ENCODE results near the gene CDC42EP5. TPM values are rescaled to one million over a fixed set of nuclear protein-coding genes. Genes with fewer than 3 reads are reported as not detected.

CDC42EP5 gene
- total RNA-seq, 3 donors from 2014 or later (not counting 1 experiment from before 2014, with no cell fraction given): not detected

DNA sequence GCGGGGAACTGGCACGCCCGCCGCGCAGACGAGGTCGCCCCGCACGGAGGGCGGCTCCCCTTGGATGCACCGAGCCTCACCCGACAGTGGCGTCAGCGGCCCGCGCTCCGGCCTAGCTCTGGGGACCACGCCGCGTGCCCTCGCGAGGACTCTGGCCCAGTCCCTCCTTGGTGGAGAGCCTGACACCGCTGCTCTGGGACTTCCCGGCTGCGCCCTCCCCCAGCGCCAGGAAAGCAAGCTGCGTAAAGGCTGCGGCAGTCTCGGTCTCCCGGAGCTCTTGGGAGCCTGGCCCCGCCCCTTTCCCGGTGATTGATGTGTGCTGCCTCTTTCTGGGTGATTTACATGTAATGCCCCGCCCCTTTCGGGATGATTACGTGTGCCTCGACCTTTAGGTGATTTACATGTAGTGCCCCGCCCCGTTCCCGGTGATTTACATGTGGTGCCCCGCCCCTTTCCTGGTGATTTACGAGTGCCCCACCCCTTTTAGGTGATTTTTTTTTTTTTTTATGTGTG lies 9.5 kb downstream of the CDC42EP5 start, which contains the start of gene LENG9:
Gene LENG9 (minus strand): TSS at position 248 of the 513 bp plus-strand sequence. CDS start 252 bp downstream, outside the sequence.
- ATAC-seq: peak; percentile 69 to 83 (median 72)
- Histone ChIP-seq H3K27ac (ENCODE audit: low read length) (peak within 1 kb of the TSS; percentile 83), H3K9me3 (ENCODE audit: control insufficient read depth, insufficient read depth, low read length) (no peaks in the 10 kb centered on the region), H3K36me3 (ENCODE audit: control insufficient read depth, insufficient read depth, low read length) (peaks cover 32% of the 10 kb centered on the region), H3K4me1 (ENCODE audit: control insufficient read depth, insufficient read depth, low read length) (peaks cover 30% of the 10 kb centered on the region), H3K4me3 (ENCODE audit: low read length) (peak within 1 kb of the TSS; percentile 48), H3K27me3 (ENCODE audit: control insufficient read depth, insufficient read depth, low read length) (no peaks in the 10 kb centered on the region)
- H3K4me3 Mint-ChIP-seq: peak within 1 kb of the TSS; percentile 83
- TF ChIP-seq, protein P1, sequence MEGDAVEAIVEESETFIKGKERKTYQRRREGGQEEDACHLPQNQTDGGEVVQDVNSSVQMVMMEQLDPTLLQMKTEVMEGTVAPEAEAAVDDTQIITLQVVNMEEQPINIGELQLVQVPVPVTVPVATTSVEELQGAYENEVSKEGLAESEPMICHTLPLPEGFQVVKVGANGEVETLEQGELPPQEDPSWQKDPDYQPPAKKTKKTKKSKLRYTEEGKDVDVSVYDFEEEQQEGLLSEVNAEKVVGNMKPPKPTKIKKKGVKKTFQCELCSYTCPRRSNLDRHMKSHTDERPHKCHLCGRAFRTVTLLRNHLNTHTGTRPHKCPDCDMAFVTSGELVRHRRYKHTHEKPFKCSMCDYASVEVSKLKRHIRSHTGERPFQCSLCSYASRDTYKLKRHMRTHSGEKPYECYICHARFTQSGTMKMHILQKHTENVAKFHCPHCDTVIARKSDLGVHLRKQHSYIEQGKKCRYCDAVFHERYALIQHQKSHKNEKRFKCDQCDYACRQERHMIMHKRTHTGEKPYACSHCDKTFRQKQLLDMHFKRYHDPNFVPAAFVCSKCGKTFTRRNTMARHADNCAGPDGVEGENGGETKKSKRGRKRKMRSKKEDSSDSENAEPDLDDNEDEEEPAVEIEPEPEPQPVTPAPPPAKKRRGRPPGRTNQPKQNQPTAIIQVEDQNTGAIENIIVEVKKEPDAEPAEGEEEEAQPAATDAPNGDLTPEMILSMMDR (IDR thresholded peaks at IDR 0.05): no peak
- H3K27me3 Mint-ChIP-seq (ENCODE audit: low read depth in 2 of 2): peaks cover under 1 to 6% of the 10 kb centered on the region in 2 donors
- under 1% methylated on average over 41 of the region's 41 CpGs for WGBS (ENCODE audit: insufficient coverage)
- peak within 1 kb of the TSS; percentile 88 to 97 for H3K27ac Mint-ChIP-seq
- intact Hi-C loops (cut with micrococcal nuclease): loop anchor here (1.0 kb wide), 2 partner anchors 14 to 796 kb away; partner anchors contain the start of genes LENG8 and PPP6R1
- H3K36me3 Mint-ChIP-seq: no peaks in the 10 kb centered on the region
- H3K4me1 Mint-ChIP-seq: peaks cover 33 to 48% of the 10 kb centered on the region in 2 donors
- DNase-seq: peak; percentile 94 to 99
- H3K9me3 Mint-ChIP-seq: no peaks in the 10 kb centered on the region

DNA sequence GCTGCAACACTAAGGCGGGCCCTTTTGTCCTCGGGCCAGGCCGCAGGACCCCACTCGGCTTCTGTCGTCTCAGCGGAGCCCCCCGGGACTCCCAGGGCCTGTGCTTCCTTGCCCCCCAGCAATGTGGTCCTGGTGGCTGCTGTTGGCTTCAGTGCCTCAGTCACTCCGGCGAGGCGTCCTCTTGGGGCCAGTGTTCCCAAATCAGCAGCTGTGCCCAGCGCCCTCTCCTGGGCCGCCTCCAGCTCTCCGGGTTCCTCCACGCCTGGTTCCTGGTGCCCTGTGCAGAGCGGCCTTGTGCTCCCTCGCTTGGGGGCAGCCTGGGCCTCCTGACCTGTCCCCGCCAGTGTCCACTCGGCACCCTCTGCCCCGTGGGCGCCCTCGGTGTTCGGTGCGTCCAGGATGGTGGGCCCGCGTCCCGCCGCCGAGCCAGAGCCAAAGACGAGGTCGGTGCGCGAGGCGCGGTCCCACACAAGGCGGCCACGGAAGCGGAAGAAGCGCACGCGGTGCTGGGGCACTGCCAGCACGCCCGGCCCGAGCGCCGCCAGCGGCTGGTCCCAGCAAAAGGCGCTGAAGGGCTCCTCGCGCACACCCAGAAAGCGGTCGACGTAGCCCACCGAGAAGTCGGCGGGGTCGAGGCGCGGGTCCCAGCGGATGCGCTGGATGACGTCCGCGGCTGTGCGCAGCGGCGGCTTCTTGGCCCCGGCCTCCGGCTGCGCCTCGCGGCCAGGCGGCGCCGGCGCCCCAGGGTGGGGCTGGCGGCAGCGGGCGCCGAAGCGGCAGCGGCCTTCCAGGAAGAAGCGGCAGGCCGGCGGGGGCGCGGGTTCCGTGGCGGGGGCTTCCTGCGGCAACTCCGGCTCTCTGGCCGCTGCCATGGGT lies 10.2 kb downstream of the CDC42EP5 start:
- peak; percentile 21 to 58 (median 33) for ATAC-seq
- TF ChIP-seq, protein P1 (IDR thresholded peaks at IDR 0.05): no peak
- Mint-ChIP-seq H3K27me3 (ENCODE audit: low read depth in 2 of 2) (no peaks in the 10 kb centered on the region), H3K9me3 (no peaks in the 10 kb centered on the region), H3K4me1 (peaks cover 39 to 54% of the 10 kb centered on the region in 2 donors), H3K27ac (peak overlapping the region; percentile 88 to 97), H3K36me3 (no peaks in the 10 kb centered on the region), H3K4me3 (peak overlapping the region; percentile 75)
- Histone ChIP-seq H3K27me3 (ENCODE audit: control insufficient read depth, insufficient read depth, low read length) (no peaks in the 10 kb centered on the region), H3K4me3 (ENCODE audit: low read length) (peak overlapping the region; percentile 48), H3K9me3 (ENCODE audit: control insufficient read depth, insufficient read depth, low read length) (no peaks in the 10 kb centered on the region), H3K4me1 (ENCODE audit: control insufficient read depth, insufficient read depth, low read length) (peaks cover 30% of the 10 kb centered on the region), H3K27ac (ENCODE audit: low read length) (peak overlapping the region; percentile 83), H3K36me3 (ENCODE audit: control insufficient read depth, insufficient read depth, low read length) (peaks cover 39% of the 10 kb centered on the region)
- intact Hi-C loops (cut with micrococcal nuclease): no loop called here
- 11% methylated on average over 91 of the region's 91 CpGs for WGBS (ENCODE audit: insufficient coverage)
- peak; percentile 72 to 86 for DNase-seq

DNA sequence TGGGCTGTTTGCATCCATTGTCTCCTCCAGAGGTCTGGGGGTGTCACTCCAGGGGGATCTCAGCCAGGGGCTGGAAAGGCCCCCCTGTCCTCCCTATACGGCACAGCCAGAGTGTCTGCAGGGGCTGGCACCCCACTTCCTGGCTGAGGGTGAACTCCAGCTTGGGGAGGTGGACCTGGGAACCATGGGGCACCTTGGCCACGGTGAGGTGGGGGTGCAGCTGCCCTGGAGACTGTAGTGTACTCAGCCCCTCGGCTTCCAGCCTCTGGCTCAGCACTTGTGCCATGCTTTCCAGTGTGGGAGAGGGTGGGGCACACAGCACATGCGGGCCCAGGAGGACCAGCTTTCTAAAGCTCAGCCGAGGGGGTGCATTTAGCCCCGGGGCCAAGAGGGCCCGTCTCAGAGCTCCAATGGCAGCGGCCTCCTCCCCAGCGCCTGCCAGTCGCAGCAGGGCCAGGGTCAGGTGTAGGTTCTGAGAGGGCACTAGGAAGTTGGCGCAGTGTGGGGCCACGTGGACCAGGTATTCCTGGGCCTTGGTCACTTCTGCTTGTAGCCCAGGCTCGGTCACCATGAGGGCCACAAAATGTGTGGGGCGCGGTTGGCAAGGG lies 10.9 kb downstream of the CDC42EP5 start:
- ATAC-seq: no peak
- peak in 1 of 2 donors; percentile 33 for DNase-seq
- Mint-ChIP-seq H3K9me3 (no peaks in the 10 kb centered on the region), H3K27me3 (ENCODE audit: low read depth in 2 of 2) (no peaks in the 10 kb centered on the region), H3K36me3 (no peaks in the 10 kb centered on the region), H3K27ac (peak overlapping the region; percentile 88 to 97), H3K4me1 (peaks cover 39 to 54% of the 10 kb centered on the region in 2 donors), H3K4me3 (peak overlapping the region; percentile 6)
- no peaks in the 10 kb centered on the region for H3K9me3 ChIP-seq (ENCODE audit: control insufficient read depth, insufficient read depth, low read length)
- H3K27me3 ChIP-seq (ENCODE audit: control insufficient read depth, insufficient read depth, low read length): no peaks in the 10 kb centered on the region
- H3K4me3 ChIP-seq (ENCODE audit: low read length): no peak overlapping the region
- H3K27ac ChIP-seq (ENCODE audit: low read length): peak overlapping the region; percentile 83
- peaks cover 30% of the 10 kb centered on the region for H3K4me1 ChIP-seq (ENCODE audit: control insufficient read depth, insufficient read depth, low read length)
- TF ChIP-seq, protein P1 (IDR thresholded peaks at IDR 0.05): no peak
- WGBS (ENCODE audit: insufficient coverage): 87% methylated on average over 15 of the region's 15 CpGs
- intact Hi-C loops (cut with micrococcal nuclease): no loop called here
- H3K36me3 ChIP-seq (ENCODE audit: control insufficient read depth, insufficient read depth, low read length): peaks cover 44% of the 10 kb centered on the region
